DOHH2 (cell line): Measurements from ENCODE around the gene DCAF8L1.
"Not testable (repeated sequence)": the region's sequence is repeated elsewhere in the genome, so short reads cannot be mapped to it uniquely, and the experiment has no call there.

Experiments
- H3F3A ChIP-seq: fragments of 200-600 bp; sonication (generic), shearing (Covaris generic); 2 replicates; pipeline ENCODE4 v1.6.0; 2016; ENCODE audit warnings: antibody characterized with exemption, mild to moderate bottlenecking; ENCODE audit not compliant: control insufficient read depth, insufficient read depth
- H3K27ac ChIP-seq: fragments of 200-600 bp; sonication (generic); 2 replicates; pipeline ENCODE4 v1.5.1; 2014; ENCODE audit warnings: low read depth, mild to moderate bottlenecking, low read length, moderate library complexity
- H3K27me3 ChIP-seq: fragments of 200-600 bp; sonication (generic); 2 replicates; pipeline ENCODE4 v1.6.1; 2014; ENCODE audit warnings: mild to moderate bottlenecking, low read length, mixed read lengths; ENCODE audit not compliant: control insufficient read depth
- H3K36me3 ChIP-seq: fragments of 200-600 bp; sonication (generic); 2 replicates; pipeline ENCODE4 v1.6.1; 2014; ENCODE audit warnings: mild to moderate bottlenecking, low read length, moderate library complexity, mixed read lengths; ENCODE audit not compliant: control insufficient read depth
- H3K4me1 ChIP-seq: fragments of 200-600 bp; sonication (generic); 2 replicates; pipeline ENCODE4 v1.6.1; 2014; ENCODE audit warnings: mild to moderate bottlenecking, low read length, mixed read lengths; ENCODE audit not compliant: control insufficient read depth
- H3K4me2 ChIP-seq: fragments of 200-600 bp; sonication (generic); 2 replicates; pipeline ENCODE4 v1.6.0; 2014; ENCODE audit warnings: mild to moderate bottlenecking, low read length, moderate library complexity
- H3K4me3 ChIP-seq: fragments of 200-600 bp; sonication (generic); 2 replicates; pipeline ENCODE4 v1.5.1; 2014; ENCODE audit warnings: mild to moderate bottlenecking, low read length, mixed read lengths
- H3K79me2 ChIP-seq: fragments of 200-600 bp; sonication (generic); 2 replicates; pipeline ENCODE4 v1.6.1; 2014; ENCODE audit warnings: mild to moderate bottlenecking, low read length, mixed read lengths; ENCODE audit not compliant: control insufficient read depth
- H3K9me2 ChIP-seq: fragments of 200-600 bp; sonication (generic); replicated peaks from 2 replicates; pipeline ENCODE4 v1.6.1; 2014; ENCODE audit warnings: mild to moderate bottlenecking, low read length, mixed read lengths; ENCODE audit not compliant: control insufficient read depth
- H3K9me3 ChIP-seq: fragments of 200-600 bp; sonication (generic); 2 replicates; pipeline ENCODE4 v1.6.1; 2014; ENCODE audit warnings: antibody characterized with exemption, low read length, mixed read lengths; ENCODE audit not compliant: control insufficient read depth, insufficient read depth
- H4K20me1 ChIP-seq: fragments of 200-600 bp; sonication (generic); 2 replicates; pipeline ENCODE4 v1.6.0; 2014; ENCODE audit warnings: low read depth, mild to moderate bottlenecking, antibody characterized with exemption, low read length, moderate library complexity; ENCODE audit not compliant: control insufficient read depth, insufficient read depth
- CTCF ChIP-seq: fragments of 200-600 bp; sonication (generic); IDR thresholded peaks from one replicate; pipeline ENCODE4 v1.5.1; 2014; ENCODE audit warnings: antibody characterized with exemption, mild to moderate bottlenecking, low read depth, low read length; ENCODE audit not compliant: poor library complexity, severe bottlenecking
- EZH2phosphoT487 ChIP-seq: fragments of 200-600 bp; sonication (generic); IDR thresholded peaks from 2 replicates; pipeline ENCODE4 v1.6.1; 2017; ENCODE audit warnings: borderline replicate concordance, mild to moderate bottlenecking, antibody characterized with exemption, low read length, moderate library complexity, mixed read lengths

The DCAF8L1 gene

GRCh38 chrX:27964432-27964831, 16.8 kb downstream of the DCAF8L1 start:
- H3K9me2 ChIP-seq, result no peaks in the 10 kb centered on the region
- H3K27me3 ChIP-seq, result no peaks in the 10 kb centered on the region
- H3F3A ChIP-seq, result no peaks in the 10 kb centered on the region
- H3K9me3 ChIP-seq, result no peaks in the 10 kb centered on the region
- H3K79me2 ChIP-seq, result no peaks in the 10 kb centered on the region
- no peak overlapping the region for H3K4me3 ChIP-seq
- H3K36me3 ChIP-seq, result no peaks in the 10 kb centered on the region
- no peak for TF ChIP-seq EZH2phosphoT487
- H3K4me1 ChIP-seq, result no peaks in the 10 kb centered on the region
- no peak overlapping the region for H3K4me2 ChIP-seq
- no peak overlapping the region for H3K27ac ChIP-seq
- H4K20me1 ChIP-seq, result no peaks in the 10 kb centered on the region

GRCh38 chrX:27960410-27960809, 20.8 kb downstream of the DCAF8L1 start:
- H4K20me1 ChIP-seq, H3K79me2 ChIP-seq, H3K4me3 ChIP-seq, H3K4me2 ChIP-seq, H3K27me3 ChIP-seq, H3F3A ChIP-seq, H3K36me3 ChIP-seq, H3K27ac ChIP-seq, H3K4me1 ChIP-seq, H3K9me3 ChIP-seq, H3K9me2 ChIP-seq: not testable (repeated sequence)

GRCh38 chrX:27953171-27953570, 28.1 kb downstream of the DCAF8L1 start:
- Histone ChIP-seq H3K27me3 (no peaks in the 10 kb centered on the region), H3K4me1 (no peaks in the 10 kb centered on the region), H3K9me2 (no peaks in the 10 kb centered on the region), H3K79me2 (no peaks in the 10 kb centered on the region), H3K4me2 (no peak overlapping the region), H3K36me3 (no peaks in the 10 kb centered on the region), H3F3A (no peaks in the 10 kb centered on the region), H3K4me3 (no peak overlapping the region), H3K9me3 (no peaks in the 10 kb centered on the region), H4K20me1 (no peaks in the 10 kb centered on the region), H3K27ac (no peak overlapping the region)
- no peak for TF ChIP-seq EZH2phosphoT487
- TF ChIP-seq CTCF, result no peak

- Histone ChIP-seq H3K9me3 (no peaks in the 10 kb centered on the region), H3F3A (no peaks in the 10 kb centered on the region), H3K36me3 (no peaks in the 10 kb centered on the region), H3K4me3 (no peak overlapping the region), H3K27ac (no peak overlapping the region), H4K20me1 (no peaks in the 10 kb centered on the region), H3K9me2 (no peaks in the 10 kb centered on the region), H3K79me2 (no peaks in the 10 kb centered on the region), H3K4me2 (no peak overlapping the region), H3K4me1 (no peaks in the 10 kb centered on the region), H3K27me3 (no peaks in the 10 kb centered on the region)
- TF ChIP-seq EZH2phosphoT487 (no peak), CTCF (no peak)
Measured at GRCh38 chrX:27933361-27933760, 47.9 kb downstream of the DCAF8L1 start.
